ENCODE results near the gene HLA-DMA. TPM values are rescaled to one million over a fixed set of nuclear protein-coding genes. Genes with fewer than 3 reads are reported as not detected.

Gene HLA-DMA
- total and polyA plus RNA-seq, 2 of the 8 experiments (the other 6 are each of a cell fraction or from before 2014, with no cell fraction given): 13.3 to 23.1 TPM

DNA sequence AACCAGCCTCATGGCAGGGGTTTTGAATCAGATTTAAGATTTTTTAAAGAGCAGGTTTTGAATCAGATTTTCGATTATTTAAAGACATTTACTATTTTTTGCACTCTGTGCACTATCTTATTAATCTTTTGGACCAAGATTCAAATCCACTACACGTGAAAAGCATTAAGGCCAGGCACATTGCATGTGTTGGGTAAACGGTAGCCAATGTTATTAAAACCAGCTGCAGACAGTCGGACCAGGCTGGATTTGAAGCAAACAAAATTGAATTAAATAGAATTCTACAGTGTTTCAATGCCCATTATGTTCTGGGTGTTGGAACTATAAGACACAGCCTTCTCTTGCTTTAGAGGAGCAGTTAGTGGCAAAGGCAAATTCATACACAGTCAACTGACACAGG, 48.8 kb upstream of the HLA-DMA start:
- H2BK120ac ChIP-seq (replicated peaks; ENCODE audit: low read depth, low read length): no peak overlapping the region
- no peak overlapping the region for H4K8ac ChIP-seq (ENCODE audit: extremely low read depth, insufficient read depth, low read length)
- peaks cover 0 to 2% (median 0%) of the 10 kb centered on the region in 4 experiments; a peak in 1 of 7 replicates for H3K27me3 ChIP-seq (replicated peaks in 1 of 4; ENCODE audit: control insufficient read depth in 3 of 4, extremely low read depth in 1 of 4, insufficient read depth in 3 of 4, low read length in 3 of 4)
- H3K56ac ChIP-seq (replicated peaks; ENCODE audit: insufficient read length, low read depth, low read length): no peak overlapping the region
- H3K27ac ChIP-seq (ENCODE audit: low read depth, low read length): no peak overlapping the region
- H3K36me3 ChIP-seq (ENCODE audit: control insufficient read depth in 2 of 4, insufficient read depth in 4 of 4, low read length in 3 of 4): peaks cover 0 to 4% (median 2%) of the 10 kb centered on the region in 4 experiments; a peak in 2 of 8 replicates
- no peak overlapping the region for H3K4ac ChIP-seq (replicated peaks; ENCODE audit: insufficient read length, low read depth, low read length)
- H3K23me2 ChIP-seq (ENCODE audit: low read depth, low read length): no peaks in the 10 kb centered on the region
- POLR2A ChIA-PET (ENCODE audit: partially characterized antibody): interaction anchor here (0.9 to 2.0 kb wide), 3 partner anchors 30 to 145 kb away, joined by 3 to 8 read pairs (median 3); partner anchors contain the start of gene HLA-DPB1
- H2BK15ac ChIP-seq (ENCODE audit: low read length): no peak overlapping the region
- H3K9me3 ChIP-seq (ENCODE audit: insufficient read depth in 2 of 2, low read depth in 1 of 2, low read length in 1 of 2): no peaks in the 10 kb centered on the region
- CTCF ChIA-PET (ENCODE audit: partially characterized antibody): interaction anchor here (0.7 to 5.2 kb wide), 18 partner anchors 9 to 247 kb away, joined by 3 to 45 read pairs (median 6); partner anchors contain the start of gene HLA-DOA
- no peak overlapping the region for H3K4me3 ChIP-seq (ENCODE audit: extremely low read depth in 1 of 4, insufficient read depth in 2 of 4, low read depth in 3 of 4, low read length in 4 of 4)
- no peak overlapping the region for H3K4me2 ChIP-seq (ENCODE audit: insufficient read depth in 1 of 2, low read depth in 2 of 2, low read length in 2 of 2)
- H3K79me1 ChIP-seq (ENCODE audit: low read depth, low read length): no peaks in the 10 kb centered on the region
- no peak overlapping the region for H2BK20ac ChIP-seq (ENCODE audit: low read length)
- no peak overlapping the region for H2BK12ac ChIP-seq (ENCODE audit: low read depth, low read length)
- WGBS, 2 experiments (ENCODE audit: extremely low coverage in 1 of 2, insufficient coverage in 1 of 2, insufficient read length in 1 of 2, insufficient replicate concordance in 2 of 2, low coverage in 1 of 2, low lambda C conversion rate in 2 of 2, missing lambda C conversion rate in 1 of 2): 85% methylated on average over 4 of the region's 4 CpGs; no CpG with 5 or more reads in 1 of the 2 experiments
- no peaks in the 10 kb centered on the region for H3K79me2 ChIP-seq (ENCODE audit: control insufficient read depth in 1 of 2, insufficient read depth in 2 of 2, low read length in 2 of 2)
- H3K18ac ChIP-seq (ENCODE audit: extremely low read depth, low read length): no peak overlapping the region
- no peak overlapping the region for H2BK5ac ChIP-seq (ENCODE audit: low read depth, low read length)
- no peak for FAIRE-seq
- H2AK5ac ChIP-seq (ENCODE audit: low read depth, low read length): no peak overlapping the region
- H3K9ac ChIP-seq (replicated peaks in 1 of 4; ENCODE audit: extremely low read depth in 1 of 4, low read depth in 3 of 4, low read length in 3 of 4): no peak overlapping the region
- no peak overlapping the region for H3K14ac ChIP-seq (ENCODE audit: insufficient read length)
- no peak for DNase-seq (ENCODE audit: low read depth in 1 of 2, low spot score in 2 of 2)
- H4K5ac ChIP-seq (ENCODE audit: insufficient read length, low read depth, low read length): no peak overlapping the region
- H3K23ac ChIP-seq (ENCODE audit: insufficient read length): no peak overlapping the region
- H2AFZ ChIP-seq (ENCODE audit: low read length): no peak overlapping the region
- no peaks in the 10 kb centered on the region for H4K20me1 ChIP-seq (replicated peaks in 1 of 2; ENCODE audit: control insufficient read depth in 1 of 2, insufficient read depth in 2 of 2, low read length in 2 of 2)
- H4K91ac ChIP-seq (replicated peaks; ENCODE audit: insufficient read length, low read length): no peak overlapping the region
- H3K4me1 ChIP-seq (replicated peaks in 1 of 4; ENCODE audit: control insufficient read depth in 3 of 4, insufficient read depth in 4 of 4, low read length in 3 of 4): no peaks in the 10 kb centered on the region
- TF ChIP-seq CREB1 (IDR thresholded peaks at IDR 0.05) (no peak), NRF1 (IDR thresholded peaks at IDR 0.05; ENCODE audit: low read depth, low read length) (no peak), CBX5 (IDR thresholded peaks at IDR 0.05; ENCODE audit: low read depth, low read length) (no peak), ZNF274 (IDR thresholded peaks at IDR 0.05; ENCODE audit: borderline replicate concordance, extremely low read depth, low read length) (no peak), BCL11A (IDR thresholded peaks at IDR 0.05; ENCODE audit: low read depth in 2 of 2, low read length in 2 of 2) (no peak), RXRA (IDR thresholded peaks at IDR 0.05; ENCODE audit: insufficient read depth, low read depth, low read length) (no peak), TCF12 (IDR thresholded peaks at IDR 0.05; ENCODE audit: low read depth, low read length) (no peak), SP2 (IDR thresholded peaks at IDR 0.05; ENCODE audit: low read length) (no peak), KDM1A (IDR thresholded peaks at IDR 0.05; ENCODE audit: borderline replicate concordance, low read length) (no peak), SP4 (IDR thresholded peaks at IDR 0.05; ENCODE audit: low read length) (no peak), POLR2AphosphoS5 (IDR thresholded peaks at IDR 0.05; ENCODE audit: low read depth, low read length) (no peak)
- TF ChIP-seq, protein P1, sequence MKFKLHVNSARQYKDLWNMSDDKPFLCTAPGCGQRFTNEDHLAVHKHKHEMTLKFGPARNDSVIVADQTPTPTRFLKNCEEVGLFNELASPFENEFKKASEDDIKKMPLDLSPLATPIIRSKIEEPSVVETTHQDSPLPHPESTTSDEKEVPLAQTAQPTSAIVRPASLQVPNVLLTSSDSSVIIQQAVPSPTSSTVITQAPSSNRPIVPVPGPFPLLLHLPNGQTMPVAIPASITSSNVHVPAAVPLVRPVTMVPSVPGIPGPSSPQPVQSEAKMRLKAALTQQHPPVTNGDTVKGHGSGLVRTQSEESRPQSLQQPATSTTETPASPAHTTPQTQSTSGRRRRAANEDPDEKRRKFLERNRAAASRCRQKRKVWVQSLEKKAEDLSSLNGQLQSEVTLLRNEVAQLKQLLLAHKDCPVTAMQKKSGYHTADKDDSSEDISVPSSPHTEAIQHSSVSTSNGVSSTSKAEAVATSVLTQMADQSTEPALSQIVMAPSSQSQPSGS (IDR thresholded peaks at IDR 0.05; ENCODE audit: low read length): no peak
- TF ChIP-seq, protein P2, sequence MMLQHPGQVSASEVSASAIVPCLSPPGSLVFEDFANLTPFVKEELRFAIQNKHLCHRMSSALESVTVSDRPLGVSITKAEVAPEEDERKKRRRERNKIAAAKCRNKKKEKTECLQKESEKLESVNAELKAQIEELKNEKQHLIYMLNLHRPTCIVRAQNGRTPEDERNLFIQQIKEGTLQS (IDR thresholded peaks at IDR 0.05; ENCODE audit: insufficient read depth, low read depth, low read length): no peak

All from H1 (cell line).